ENCODE data around the gene TREH.

Gene TREH

GRCh38 chr11:118657709-118658428, 21.6 kb downstream of the TREH start:
- TF ChIP-seq CTCF (conservative IDR thresholded peaks at IDR 0.05), result no peak

GRCh38 chr11:118657238-118657637, 22.2 kb downstream of the TREH start:
- no peak for TF ChIP-seq CTCF (conservative IDR thresholded peaks at IDR 0.05)
- H3K27ac ChIP-seq, result no peak overlapping the region

More at GRCh38 chr11:118657709-118658428, 21.6 kb downstream of the TREH start:
- no peak overlapping the region for H3K27ac ChIP-seq

GRCh38 chr11:118656563-118657165, 22.8 kb downstream of the TREH start:
- H3K27ac ChIP-seq, result no peak overlapping the region
- TF ChIP-seq CTCF (conservative IDR thresholded peaks at IDR 0.05), result no peak

GRCh38 chr11:118655486-118656190, 23.8 kb downstream of the TREH start:
- no peak for TF ChIP-seq CTCF (conservative IDR thresholded peaks at IDR 0.05)

DNA sequence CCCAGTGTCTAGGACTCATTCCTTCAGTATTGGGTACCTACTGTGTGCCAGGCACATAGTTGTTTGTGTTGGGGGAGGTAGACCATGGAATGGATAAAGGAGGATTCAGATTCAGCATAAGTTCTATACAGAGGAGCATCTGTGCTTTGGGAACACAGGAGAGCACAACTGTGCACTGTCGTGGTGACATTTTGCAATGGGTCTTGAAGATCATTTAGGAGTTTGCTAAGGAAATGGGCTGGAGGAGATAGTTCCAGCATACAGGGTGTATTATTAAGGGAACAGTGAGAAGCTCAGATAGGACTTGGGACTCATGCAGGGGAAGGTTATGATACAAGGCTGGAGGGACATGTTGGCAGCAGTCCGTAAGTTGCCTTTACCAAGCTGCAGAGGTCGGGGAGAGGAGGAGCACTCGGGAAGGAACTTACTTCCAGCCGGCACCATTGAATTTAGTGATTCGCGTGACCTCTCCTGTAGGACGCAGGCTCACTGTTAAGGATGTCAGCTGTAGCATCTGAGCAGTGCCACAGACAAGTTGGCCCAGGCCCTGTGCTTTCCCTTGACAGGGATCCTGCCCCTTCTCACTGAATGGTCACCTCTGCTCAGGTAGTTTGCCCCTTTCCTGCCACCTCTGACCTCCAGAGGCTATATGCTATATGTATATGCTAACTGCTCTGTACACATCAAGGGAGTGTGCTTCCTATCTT, 25.6 kb downstream of the TREH start:
- no peak for TF ChIP-seq CTCF (conservative IDR thresholded peaks at IDR 0.05)
- H3K27ac ChIP-seq, result no peak overlapping the region

More at GRCh38 chr11:118655486-118656190, 23.8 kb downstream of the TREH start:
- H3K27ac ChIP-seq, result no peak overlapping the region

GRCh38 chr11:118652681-118653181, 26.7 kb downstream of the TREH start:
- no peak overlapping the region for H3K27ac ChIP-seq
- no peak for TF ChIP-seq CTCF (conservative IDR thresholded peaks at IDR 0.05)

DNA sequence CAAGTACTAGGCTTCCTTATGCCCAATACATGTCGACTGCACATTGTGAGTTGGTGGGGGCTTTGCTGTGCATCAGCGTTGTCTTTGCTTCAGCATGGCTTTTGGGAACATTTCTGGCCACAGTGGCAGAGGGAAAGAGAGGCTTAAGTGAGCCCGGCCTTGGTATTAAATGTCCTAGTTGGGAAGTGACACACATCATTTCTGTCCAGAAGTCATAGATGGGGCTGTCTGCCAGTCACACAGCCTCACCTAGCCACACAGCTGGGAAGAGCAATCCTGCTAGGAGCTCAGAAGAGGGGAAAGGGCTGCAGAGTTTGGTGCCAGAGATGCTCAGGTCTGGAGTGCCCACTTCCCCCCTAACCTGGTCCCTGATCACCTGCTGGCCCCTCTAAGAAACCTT, 27.6 kb downstream of the TREH start:
- H3K27ac ChIP-seq, result no peak overlapping the region
- no peak for TF ChIP-seq CTCF (conservative IDR thresholded peaks at IDR 0.05)
